Caco-2 (cell line): ENCODE results near the gene ZNF844. TPM values are rescaled to one million over a fixed set of nuclear protein-coding genes. Genes with fewer than 3 reads are reported as not detected.
"Not testable (repeated sequence)": the region's sequence is repeated elsewhere in the genome, so short reads cannot be mapped to it uniquely, and the experiment has no call there.

Experiments
- BruUV-seq: library from RNA; stranded (reverse); fragments of 400-500 nt; replicated peaks from 2 replicates; lab custom pipeline; 2021; lab: Mats Ljungman, UMichigan
- CTCF ChIA-PET: fragments of 300-600 bp; sonication (Branson Sonifier 250); formaldehyde crosslinking; loops from one replicate; lab custom pipeline; 2022; ENCODE audit warnings: antibody characterized with exemption; lab: Charles Lee
- POLR2A ChIA-PET: fragments of 300-600 bp; sonication (Branson Sonifier 250); formaldehyde crosslinking; loops from one replicate; lab custom pipeline; 2022; ENCODE audit warnings: antibody characterized with exemption; lab: Charles Lee
- DNase-seq, 2 experiments: peaks; one replicate each; pipeline versions ENCODE4 v3.0.0 to v3.0.0-alpha.2; 2020 to 2022
- H3K27me3 ChIP-seq: replicated peaks from 2 replicates; pipeline ENCODE4 v1.6.0; 2011; ENCODE audit warnings: low read length; ENCODE audit not compliant: control insufficient read depth, insufficient read depth
- H3K36me3 ChIP-seq: 2 replicates; pipeline ENCODE4 v1.5.1; 2011; ENCODE audit warnings: low read length; ENCODE audit not compliant: control insufficient read depth, insufficient read depth
- H3K4me1 ChIP-seq: fragments of 250-450 bp; sonication (Bioruptor Pico); 2 replicates; pipeline ENCODE4 v1.5.1; 2020; ENCODE audit warnings: mild to moderate bottlenecking
- H3K4me3 ChIP-seq: 2 replicates; pipeline ENCODE4 v1.5.1; 2011; ENCODE audit warnings: low read depth, mild to moderate bottlenecking, control low read depth, low read length
- H3K9me3 ChIP-seq: fragments of 250-450 bp; sonication (Bioruptor Pico); 2 replicates; pipeline ENCODE4 v1.5.1; 2020; ENCODE audit warnings: mild to moderate bottlenecking, moderate library complexity
- H3K27ac Mint-ChIP-seq: one replicate; pipeline ENCODE4 v1.8.0; 2022; ENCODE audit warnings: mixed read lengths; ENCODE audit not compliant: unreplicated experiment
- H3K27me3 Mint-ChIP-seq: one replicate; pipeline ENCODE4 v1.8.0; 2022; ENCODE audit warnings: mixed read lengths; ENCODE audit not compliant: insufficient read depth, unreplicated experiment
- H3K36me3 Mint-ChIP-seq: one replicate; pipeline ENCODE4 v1.8.0; 2022; ENCODE audit warnings: mild to moderate bottlenecking, mixed read lengths; ENCODE audit not compliant: insufficient read depth, unreplicated experiment
- H3K4me1 Mint-ChIP-seq: one replicate; pipeline ENCODE4 v1.8.0; 2022; ENCODE audit warnings: low read depth, mixed read lengths; ENCODE audit not compliant: unreplicated experiment
- H3K4me3 Mint-ChIP-seq: one replicate; pipeline ENCODE4 v1.8.0; 2022; ENCODE audit warnings: mild to moderate bottlenecking, moderate library complexity, mixed read lengths; ENCODE audit not compliant: unreplicated experiment
- H3K9me3 Mint-ChIP-seq: one replicate; pipeline ENCODE4 v1.8.0; 2022; ENCODE audit warnings: mixed read lengths; ENCODE audit not compliant: unreplicated experiment
- intact Hi-C: fragments of 100-400 bp; cut with micrococcal nuclease; formaldehyde crosslinking; loops from one replicate; pipeline ENCODE4 v1.10.0; 2022; ENCODE audit not compliant: unreplicated experiment
- total RNA-seq: library from RNA; stranded (reverse); gene quantifications from 2 replicates; pipeline ENCODE4 v1.2.3, GENCODE V29; 2022
- TF ChIP-seq, protein P1 (sequence below), 2 experiments: fragments of 200-600 bp in 1 of 2; IDR thresholded peaks; 1 replicate in 1 of 2; 2 replicates in 1 of 2; pipeline versions ENCODE4 v1.5.1 to v1.8.0; 2011 to 2022; ENCODE audit warnings: antibody characterized with exemption in 1 of 2, control low read depth in 1 of 2, inconsistent platforms in 1 of 2, low read depth in 1 of 2, low read length in 1 of 2, mild to moderate bottlenecking in 1 of 2, moderate library complexity in 1 of 2; ENCODE audit not compliant: insufficient read depth in 1 of 2, severe bottlenecking in 1 of 2, unreplicated experiment in 1 of 2

ZNF844 gene
- total RNA-seq, 1 experiment from 2014 or later, result 1.0 TPM

- intact Hi-C loops, result no loop called here
- TF ChIP-seq, protein P1, sequence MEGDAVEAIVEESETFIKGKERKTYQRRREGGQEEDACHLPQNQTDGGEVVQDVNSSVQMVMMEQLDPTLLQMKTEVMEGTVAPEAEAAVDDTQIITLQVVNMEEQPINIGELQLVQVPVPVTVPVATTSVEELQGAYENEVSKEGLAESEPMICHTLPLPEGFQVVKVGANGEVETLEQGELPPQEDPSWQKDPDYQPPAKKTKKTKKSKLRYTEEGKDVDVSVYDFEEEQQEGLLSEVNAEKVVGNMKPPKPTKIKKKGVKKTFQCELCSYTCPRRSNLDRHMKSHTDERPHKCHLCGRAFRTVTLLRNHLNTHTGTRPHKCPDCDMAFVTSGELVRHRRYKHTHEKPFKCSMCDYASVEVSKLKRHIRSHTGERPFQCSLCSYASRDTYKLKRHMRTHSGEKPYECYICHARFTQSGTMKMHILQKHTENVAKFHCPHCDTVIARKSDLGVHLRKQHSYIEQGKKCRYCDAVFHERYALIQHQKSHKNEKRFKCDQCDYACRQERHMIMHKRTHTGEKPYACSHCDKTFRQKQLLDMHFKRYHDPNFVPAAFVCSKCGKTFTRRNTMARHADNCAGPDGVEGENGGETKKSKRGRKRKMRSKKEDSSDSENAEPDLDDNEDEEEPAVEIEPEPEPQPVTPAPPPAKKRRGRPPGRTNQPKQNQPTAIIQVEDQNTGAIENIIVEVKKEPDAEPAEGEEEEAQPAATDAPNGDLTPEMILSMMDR (IDR thresholded peaks at IDR 0.05; ENCODE audit: insufficient read depth in 1 of 2, low read depth in 1 of 2, low read length in 1 of 2, severe bottlenecking in 1 of 2, unreplicated experiment in 1 of 2), result no peak
- Mint-ChIP-seq H3K9me3 (peaks cover 35% of the 10 kb centered on the region), H3K27ac (no peak overlapping the region), H3K4me1 (no peaks in the 10 kb centered on the region), H3K36me3 (peaks cover 4% of the 10 kb centered on the region), H3K27me3 (no peaks in the 10 kb centered on the region), H3K4me3 (no peak overlapping the region)
- ChIA-PET CTCF (no interaction called here), POLR2A (no interaction called here)
- Histone ChIP-seq H3K4me1 (no peaks in the 10 kb centered on the region), H3K4me3 (no peak overlapping the region), H3K27me3 (no peaks in the 10 kb centered on the region), H3K36me3 (no peaks in the 10 kb centered on the region), H3K9me3 (no peaks in the 10 kb centered on the region)
- DNase-seq, result no peak
- BruUV-seq, result no TSS peak
These were observed 33.5 kb downstream of the ZNF844 start for GRCh38 chr19:12098040-12098439.

DNA sequence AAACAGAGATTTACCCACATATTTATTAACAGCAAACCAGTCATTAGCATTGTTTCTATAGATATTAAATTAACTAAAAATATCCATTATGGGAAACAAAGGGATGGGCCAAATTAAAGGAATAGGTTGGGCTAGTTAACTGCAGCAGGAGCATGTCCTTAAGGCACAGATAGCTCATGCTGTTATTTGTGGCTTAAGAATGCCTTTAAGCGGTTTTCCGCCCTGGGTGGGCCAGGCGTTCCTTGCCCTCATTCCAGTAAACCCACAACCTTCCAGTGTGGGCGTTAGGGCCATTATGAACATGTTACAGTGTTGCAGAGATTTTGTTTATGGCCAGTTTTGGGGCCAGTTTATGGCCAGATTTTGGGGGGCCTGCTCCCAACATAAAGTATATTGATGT lies 39.4 kb downstream of the ZNF844 start:
- POLR2A ChIA-PET, H3K9me3 ChIP-seq, H3K27ac Mint-ChIP-seq, H3K27me3 ChIP-seq, H3K4me3 ChIP-seq, H3K4me1 ChIP-seq, H3K27me3 Mint-ChIP-seq, CTCF ChIA-PET, DNase-seq, H3K4me1 Mint-ChIP-seq, H3K4me3 Mint-ChIP-seq, H3K36me3 Mint-ChIP-seq, BruUV-seq, H3K36me3 ChIP-seq, intact Hi-C loops: not testable (repeated sequence)
- H3K9me3 Mint-ChIP-seq, result peaks cover 13% of the 10 kb centered on the region

GRCh38 chr19:12111176-12111575 lies 46.6 kb downstream of the ZNF844 start:
- intact Hi-C loops, result no loop called here
- H3K9me3 ChIP-seq, result 0 out of 2 replicates have a peak, but pooled peaks cover 9% of the 10 kb centered on the region
- no peak for DNase-seq
- no peaks in the 10 kb centered on the region for H3K36me3 ChIP-seq
- no peak overlapping the region for H3K4me3 Mint-ChIP-seq
- no peak overlapping the region for H3K4me3 ChIP-seq
- no peak overlapping the region for H3K27ac Mint-ChIP-seq
- POLR2A ChIA-PET, result no interaction called here
- CTCF ChIA-PET, result no interaction called here
- no peaks in the 10 kb centered on the region for H3K9me3 Mint-ChIP-seq
- TF ChIP-seq, protein P1 (IDR thresholded peaks at IDR 0.05; ENCODE audit: insufficient read depth in 1 of 2, low read depth in 1 of 2, low read length in 1 of 2, severe bottlenecking in 1 of 2, unreplicated experiment in 1 of 2), result no peak
- H3K27me3 Mint-ChIP-seq, result no peaks in the 10 kb centered on the region
- peaks cover 5% of the 10 kb centered on the region; the same call in 1 of the 2 replicates for H3K4me1 ChIP-seq
- no peaks in the 10 kb centered on the region for H3K36me3 Mint-ChIP-seq
- no TSS peak for BruUV-seq
- H3K4me1 Mint-ChIP-seq, result no peaks in the 10 kb centered on the region
- no peaks in the 10 kb centered on the region for H3K27me3 ChIP-seq
